ENCODE results near the gene PRPH2. TPM values are rescaled to one million over a fixed set of nuclear protein-coding genes. Genes with fewer than 3 reads are reported as not detected.

The PRPH2 gene
- total RNA-seq, result 0.11 TPM

- no peak for TF ChIP-seq CTCF (IDR thresholded peaks at IDR 0.05)
- Histone ChIP-seq H3K4me3 (no peak within 1 kb of the TSS), H3K27me3 (no peaks in the 10 kb centered on the region), H3K27ac (no peak within 1 kb of the TSS), H3K36me3 (no peaks in the 10 kb centered on the region), H3K4me1 (peaks cover 0 to 5% of the 10 kb centered on the region in 2 donors), H3K9me3 (no peaks in the 10 kb centered on the region)
- DNase-seq (ENCODE audit: low spot score in 2 of 2), result no peak
- intact Hi-C loops (cut with DNase I), result no loop called here
Measured at GRCh38 chr6:42722497-42722896, at the start of gene PRPH2. PRPH2 (minus strand) TSS chr6:42722597; CDS start chr6:42722334, 263 bp downstream.

- Histone ChIP-seq H3K4me1 (peaks cover 0 to 5% of the 10 kb centered on the region in 2 donors), H3K27ac (no peak overlapping the region), H3K4me3 (peak overlapping the region in 1 of 2 donors; percentile 47), H3K9me3 (no peaks in the 10 kb centered on the region), H3K27me3 (no peaks in the 10 kb centered on the region), H3K36me3 (no peaks in the 10 kb centered on the region)
- intact Hi-C loops (cut with DNase I), result no loop called here
- no peak for TF ChIP-seq CTCF (IDR thresholded peaks at IDR 0.05)
- no peak for DNase-seq (ENCODE audit: low spot score in 2 of 2)
Measured at GRCh38 chr6:42771741-42772100, 49.3 kb upstream of the PRPH2 start.

GRCh38 chr6:42769836-42770235, 47.4 kb upstream of the PRPH2 start:
- Histone ChIP-seq H3K27ac (no peak overlapping the region), H3K4me1 (peaks cover 0 to 5% of the 10 kb centered on the region in 2 donors), H3K9me3 (no peaks in the 10 kb centered on the region), H3K4me3 (no peak overlapping the region), H3K36me3 (peaks cover 0 to 3% of the 10 kb centered on the region in 2 donors), H3K27me3 (no peaks in the 10 kb centered on the region)
- no peak for TF ChIP-seq CTCF (IDR thresholded peaks at IDR 0.05)
- DNase-seq (ENCODE audit: low spot score in 2 of 2), result no peak
- intact Hi-C loops (cut with DNase I), result no loop called here

GRCh38 chr6:42769051-42769450, 46.7 kb upstream of the PRPH2 start:
- no peaks in the 10 kb centered on the region for H3K27me3 ChIP-seq
- DNase-seq (ENCODE audit: low spot score in 2 of 2), result no peak
- peaks cover 0 to 3% of the 10 kb centered on the region in 2 donors for H3K36me3 ChIP-seq
- no peak for TF ChIP-seq CTCF (IDR thresholded peaks at IDR 0.05)
- H3K4me1 ChIP-seq, result peaks cover 0 to 5% of the 10 kb centered on the region in 2 donors
- H3K9me3 ChIP-seq, result no peaks in the 10 kb centered on the region
- no peak overlapping the region for H3K4me3 ChIP-seq
- intact Hi-C loops (cut with DNase I), result no loop called here
- H3K27ac ChIP-seq, result no peak overlapping the region

GRCh38 chr6:42766163-42766670, 43.8 kb upstream of the PRPH2 start:
- Histone ChIP-seq H3K27me3 (no peaks in the 10 kb centered on the region), H3K4me3 (no peak overlapping the region), H3K36me3 (peaks cover 1 to 3% of the 10 kb centered on the region in 2 donors), H3K4me1 (peaks cover 0 to 5% of the 10 kb centered on the region in 2 donors), H3K9me3 (no peaks in the 10 kb centered on the region), H3K27ac (no peak overlapping the region)
- no peak for DNase-seq (ENCODE audit: low spot score in 2 of 2)
- TF ChIP-seq CTCF (IDR thresholded peaks at IDR 0.05), result no peak
- intact Hi-C loops (cut with DNase I), result no loop called here
